TTC549 (cell line): ENCODE measurements around the gene PIK3R4.

Experiments
- FAIRE-seq: peaks from 2 replicates; lab custom pipeline; 2012; peaks lifted over from hg19 to GRCh38; lab: Jason Lieb, UNC

PIK3R4 gene

GRCh38 chr3:130640027-130640426 is 106.6 kb downstream of the PIK3R4 start:
- no peak for FAIRE-seq

DNA sequence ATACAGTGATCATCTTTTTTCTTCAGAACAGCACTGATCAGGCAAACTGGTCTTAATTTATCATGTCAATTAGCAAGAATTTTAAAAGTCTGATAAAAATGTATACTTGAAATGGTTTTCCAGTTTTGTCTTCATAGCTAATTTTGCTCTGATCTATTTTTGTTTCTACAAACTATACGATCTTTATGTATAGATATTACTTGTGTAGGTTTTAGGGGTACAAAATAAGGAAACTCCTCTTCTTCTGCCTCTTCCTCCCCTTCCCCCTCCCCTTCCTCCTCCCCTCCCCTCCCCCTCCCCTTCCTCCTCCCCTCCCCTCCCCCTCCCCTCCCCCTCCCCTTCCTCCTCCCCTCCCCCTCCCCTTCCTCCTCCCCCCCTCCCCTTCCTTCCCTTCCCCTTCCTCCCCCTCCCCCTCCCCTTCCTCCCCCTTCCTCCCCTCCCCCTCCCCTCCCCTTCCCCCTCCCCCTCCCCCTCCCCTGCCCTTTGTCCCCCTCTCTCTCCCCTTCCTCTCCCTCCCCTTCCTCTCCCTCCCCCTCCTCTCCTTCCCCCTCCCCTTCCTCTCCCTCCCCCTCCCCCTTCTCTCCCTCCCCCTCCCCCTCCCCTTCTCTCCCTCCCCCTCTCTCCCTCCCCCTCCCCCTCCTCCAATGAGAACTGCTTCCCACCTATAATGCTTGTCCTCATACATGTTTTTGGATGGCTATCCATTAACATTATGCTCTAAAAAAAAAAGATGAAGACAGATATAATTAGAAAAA is 110.0 kb downstream of the PIK3R4 start:
- no peak for FAIRE-seq

GRCh38 chr3:130635978-130636377 is 110.7 kb downstream of the PIK3R4 start:
- FAIRE-seq: no peak

GRCh38 chr3:130635285-130635684 is 111.3 kb downstream of the PIK3R4 start:
- FAIRE-seq: no peak
